Measurements from ENCODE around the gene GMPS. TPM values are rescaled to one million over a fixed set of nuclear protein-coding genes. Genes with fewer than 3 reads are reported as not detected.
"Not testable (repeated sequence)": the region's sequence is repeated elsewhere in the genome, so short reads cannot be mapped to it uniquely, and the experiment has no call there.

GMPS gene
- total RNA-seq, 1 donor from 2014 or later, result 42.2 TPM

DNA sequence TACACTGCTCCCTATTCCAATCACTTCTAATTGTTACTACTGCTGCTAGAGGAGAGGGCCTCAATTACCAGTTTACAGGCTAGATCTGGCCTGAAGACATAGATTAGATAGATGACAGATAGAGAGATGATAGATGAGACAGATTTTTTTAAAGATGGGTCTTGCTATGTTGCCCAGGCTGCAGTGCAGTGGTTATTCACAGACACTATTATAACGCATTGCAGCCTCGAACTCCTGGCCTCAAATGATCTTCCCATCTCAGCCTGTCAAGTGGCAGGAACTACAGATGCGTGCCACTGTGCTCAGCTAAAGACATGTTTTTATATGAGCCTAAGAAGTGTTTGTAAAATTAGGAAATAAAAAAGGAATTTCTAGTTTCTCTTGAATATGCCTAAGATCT lies 22.5 kb upstream of the GMPS start:
- H3K27me3 Mint-ChIP-seq, result no peaks in the 10 kb centered on the region
- no peak overlapping the region for H3K27ac Mint-ChIP-seq
- H3K4me1 Mint-ChIP-seq, result peaks cover 52% of the 10 kb centered on the region
- CTCF ChIA-PET, result no interaction called here
- intact Hi-C loops (cut with micrococcal nuclease), result no loop called here
- DNase-seq (no peak), ATAC-seq (ENCODE audit: low read depth) (no peak)
- TF ChIP-seq, protein P1, sequence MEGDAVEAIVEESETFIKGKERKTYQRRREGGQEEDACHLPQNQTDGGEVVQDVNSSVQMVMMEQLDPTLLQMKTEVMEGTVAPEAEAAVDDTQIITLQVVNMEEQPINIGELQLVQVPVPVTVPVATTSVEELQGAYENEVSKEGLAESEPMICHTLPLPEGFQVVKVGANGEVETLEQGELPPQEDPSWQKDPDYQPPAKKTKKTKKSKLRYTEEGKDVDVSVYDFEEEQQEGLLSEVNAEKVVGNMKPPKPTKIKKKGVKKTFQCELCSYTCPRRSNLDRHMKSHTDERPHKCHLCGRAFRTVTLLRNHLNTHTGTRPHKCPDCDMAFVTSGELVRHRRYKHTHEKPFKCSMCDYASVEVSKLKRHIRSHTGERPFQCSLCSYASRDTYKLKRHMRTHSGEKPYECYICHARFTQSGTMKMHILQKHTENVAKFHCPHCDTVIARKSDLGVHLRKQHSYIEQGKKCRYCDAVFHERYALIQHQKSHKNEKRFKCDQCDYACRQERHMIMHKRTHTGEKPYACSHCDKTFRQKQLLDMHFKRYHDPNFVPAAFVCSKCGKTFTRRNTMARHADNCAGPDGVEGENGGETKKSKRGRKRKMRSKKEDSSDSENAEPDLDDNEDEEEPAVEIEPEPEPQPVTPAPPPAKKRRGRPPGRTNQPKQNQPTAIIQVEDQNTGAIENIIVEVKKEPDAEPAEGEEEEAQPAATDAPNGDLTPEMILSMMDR (IDR thresholded peaks at IDR 0.05), result no peak
- POLR2A ChIA-PET, result no interaction called here
- peaks cover 29% of the 10 kb centered on the region for H3K36me3 Mint-ChIP-seq (ENCODE audit: low read depth)
- no peaks in the 10 kb centered on the region for H3K9me3 Mint-ChIP-seq
- no peak overlapping the region for H3K4me3 Mint-ChIP-seq

DNA sequence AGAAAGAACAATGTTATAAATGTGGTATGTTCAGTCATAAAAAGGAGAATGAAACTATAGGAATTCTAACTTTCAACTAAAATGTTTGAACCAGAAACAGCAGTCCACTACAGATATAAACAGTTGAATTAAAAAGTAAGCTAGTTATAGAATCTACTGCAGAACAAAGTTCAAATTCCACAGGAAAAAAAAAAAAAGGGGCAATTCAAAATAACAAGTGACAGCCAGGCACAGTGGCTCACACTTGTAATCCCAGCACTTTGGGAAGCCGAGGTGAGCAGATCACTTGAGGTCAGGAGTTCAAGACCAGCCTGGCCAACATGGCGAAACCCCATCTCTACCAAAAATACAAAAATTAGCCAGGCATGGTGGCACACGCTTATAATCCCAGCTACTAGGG lies 21.0 kb upstream of the GMPS start:
- intact Hi-C loops (cut with micrococcal nuclease), result not testable (repeated sequence)

DNA sequence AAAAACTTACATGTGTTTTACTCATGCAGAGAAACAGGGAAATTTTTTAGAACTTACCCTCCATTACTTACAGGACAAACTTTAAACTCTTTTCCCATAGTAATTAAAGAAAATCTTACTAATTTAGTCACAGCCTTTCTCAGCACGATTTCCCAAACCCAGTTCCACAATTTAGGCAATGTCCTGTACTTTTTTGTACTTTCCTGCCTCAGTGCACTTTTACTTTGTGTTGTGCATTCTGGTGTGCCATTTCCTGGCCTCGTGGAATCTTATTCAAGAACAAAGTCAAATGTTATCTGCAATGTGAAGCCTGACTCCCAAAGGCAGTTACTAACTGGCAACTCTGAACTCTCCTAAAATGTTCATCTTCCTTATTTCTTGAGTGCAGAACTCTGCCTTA lies 18.1 kb upstream of the GMPS start:
- no peaks in the 10 kb centered on the region for H3K9me3 Mint-ChIP-seq
- intact Hi-C loops (cut with micrococcal nuclease), result loop anchor here (5.0 kb wide), 3 partner anchors 500 to 975 kb away; partner anchors contain the start of gene LEKR1
- H3K27ac Mint-ChIP-seq, result no peak overlapping the region
- peaks cover 36% of the 10 kb centered on the region for H3K36me3 Mint-ChIP-seq (ENCODE audit: low read depth)
- ATAC-seq (ENCODE audit: low read depth) (no peak), DNase-seq (no peak)
- H3K27me3 Mint-ChIP-seq, result no peaks in the 10 kb centered on the region
- H3K4me3 Mint-ChIP-seq, result peak overlapping the region; percentile 98
- POLR2A ChIA-PET, result interaction anchor here (2.2 to 2.6 kb wide), 3 partner anchors 18 to 703 kb away, joined by 6 to 36 read pairs (median 21); partner anchors contain the start of genes C3orf33, GMPS and SSR3
- TF ChIP-seq, protein P1 (IDR thresholded peaks at IDR 0.05), result no peak
- CTCF ChIA-PET, result interaction anchor here (2.6 kb wide), 1 partner anchor 46 kb away, joined by 21 read pairs; the partner anchor contains the start of gene C3orf33
- peaks cover 51% of the 10 kb centered on the region for H3K4me1 Mint-ChIP-seq

More for the DNA sequence above, 21.0 kb upstream of the GMPS start:
- DNase-seq; ATAC-seq (ENCODE audit: low read depth); H3K4me3 Mint-ChIP-seq; POLR2A ChIA-PET; H3K27me3 Mint-ChIP-seq; H3K27ac Mint-ChIP-seq; H3K9me3 Mint-ChIP-seq; CTCF ChIA-PET: not testable (repeated sequence)
- Mint-ChIP-seq H3K36me3 (ENCODE audit: low read depth) (peaks cover 39% of the 10 kb centered on the region), H3K4me1 (peaks cover 56% of the 10 kb centered on the region)

DNA sequence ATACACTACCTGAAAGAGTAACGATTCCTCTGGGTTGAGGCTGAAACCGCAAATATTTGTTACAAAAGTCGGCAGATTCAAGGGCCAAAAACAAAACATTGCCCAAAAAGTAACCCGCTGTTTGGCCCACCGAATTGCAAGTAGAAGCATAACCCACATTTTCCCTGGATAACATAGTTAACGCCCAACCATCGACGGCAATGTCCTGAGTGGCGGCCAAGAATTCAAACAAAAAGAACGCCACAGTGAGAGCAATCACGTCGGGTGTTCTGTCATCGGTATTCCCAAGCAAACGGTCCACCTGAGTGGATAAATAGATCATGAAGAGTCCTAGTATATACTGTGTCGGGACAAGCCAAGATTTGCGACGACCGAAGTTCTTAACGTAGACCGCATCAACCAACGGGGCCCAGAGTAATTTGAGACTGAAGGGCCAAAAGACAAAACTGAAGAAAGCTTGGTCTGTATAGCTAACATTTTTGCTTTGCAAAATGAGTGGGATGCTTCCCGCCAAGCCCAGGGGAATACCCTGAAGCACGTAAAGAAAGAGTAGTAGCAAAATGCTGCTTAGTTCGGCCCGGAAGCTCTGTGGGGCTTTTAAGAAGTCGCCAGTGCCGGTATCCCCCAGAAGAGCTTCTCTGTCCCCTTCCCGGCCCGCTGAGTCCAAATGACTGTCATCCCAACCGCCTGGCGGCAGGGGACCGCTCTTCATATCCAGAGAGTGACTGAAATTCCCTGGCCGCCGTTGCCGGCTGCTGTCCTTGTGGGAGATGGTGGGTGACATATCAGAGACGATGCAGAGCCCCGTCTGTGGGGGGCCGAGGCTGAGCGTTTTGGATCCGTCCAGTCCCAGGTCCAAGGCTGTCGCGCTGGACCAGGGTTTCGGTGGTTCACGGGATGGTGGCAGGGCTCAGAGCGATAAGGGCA lies 17.0 kb upstream of the GMPS start:
- Mint-ChIP-seq H3K4me1 (peaks cover 45% of the 10 kb centered on the region), H3K4me3 (peak overlapping the region; percentile 98), H3K27me3 (no peaks in the 10 kb centered on the region), H3K9me3 (no peaks in the 10 kb centered on the region), H3K27ac (peak overlapping the region; percentile 98), H3K36me3 (ENCODE audit: low read depth) (peaks cover 30% of the 10 kb centered on the region)
- ATAC-seq (ENCODE audit: low read depth) (peak; percentile 1), DNase-seq (no peak)
- POLR2A ChIA-PET, result interaction anchor here (0.6 to 2.6 kb wide), 8 partner anchors 15 to 1528 kb away, joined by 3 to 36 read pairs (median 3); partner anchors contain the start of genes C3orf33, GMPS and SSR3
- intact Hi-C loops (cut with micrococcal nuclease), result loop anchor here (1.0 to 5.0 kb wide), 13 partner anchors 17 to 1529 kb away; partner anchors contain the start of genes C3orf33, CCNL1, DHX36 and GMPS
- CTCF ChIA-PET, result interaction anchor here (1.5 to 2.6 kb wide), 2 partner anchors 17 to 47 kb away, joined by 5 to 21 read pairs; partner anchors contain the start of genes C3orf33 and GMPS
- TF ChIP-seq, protein P1 (IDR thresholded peaks at IDR 0.05), result no peak

DNA sequence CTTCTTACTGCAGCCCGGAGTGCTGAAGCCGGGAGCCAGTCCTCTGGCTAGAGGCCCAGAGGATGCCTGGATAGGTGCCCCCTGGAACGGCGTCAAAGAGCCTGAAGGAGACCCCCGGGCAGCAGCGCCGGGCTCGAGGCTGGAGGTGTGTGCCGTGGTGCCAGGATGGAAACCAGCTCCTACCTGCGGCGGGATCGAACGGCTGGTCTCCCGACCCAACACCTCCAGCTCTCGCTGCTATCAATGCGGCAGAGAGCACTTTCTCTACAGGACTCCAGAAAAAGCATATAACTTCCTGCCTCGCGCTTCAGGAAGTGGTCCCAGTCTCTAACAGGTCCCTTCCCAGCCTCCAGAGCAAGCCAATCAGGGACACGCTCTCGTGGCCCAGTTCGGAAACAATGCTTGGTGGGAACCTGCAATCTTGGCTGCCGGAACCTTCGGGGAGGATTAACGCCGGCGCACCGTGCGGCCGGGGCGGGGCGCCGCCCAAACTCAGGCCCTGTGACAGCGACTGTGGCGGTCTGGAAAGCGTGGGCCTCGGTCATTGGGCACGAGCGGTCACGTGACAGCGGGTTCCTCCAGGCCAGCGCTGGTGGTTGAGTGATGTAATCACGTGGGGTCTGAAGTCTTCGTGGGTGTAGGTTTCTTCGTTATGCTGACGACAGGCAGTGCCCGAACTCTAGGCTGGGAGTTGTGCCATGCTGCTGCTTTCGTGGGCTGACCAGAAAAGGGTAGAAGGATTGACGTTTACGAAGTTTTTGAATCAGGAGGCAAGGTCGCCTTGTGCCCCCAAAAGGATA lies 16.1 kb upstream of the GMPS start, which contains the start of gene SLC33A1:
TSS of gene SLC33A1 (minus strand) at position 287 of the 800 bp plus-strand sequence. CDS start 430 bp downstream, outside the sequence.
- H3K36me3 Mint-ChIP-seq (ENCODE audit: low read depth), result peaks cover 29% of the 10 kb centered on the region
- peaks cover 41% of the 10 kb centered on the region for H3K4me1 Mint-ChIP-seq
- peak within 1 kb of the TSS; percentile 98 for H3K4me3 Mint-ChIP-seq
- no peaks in the 10 kb centered on the region for H3K27me3 Mint-ChIP-seq
- H3K27ac Mint-ChIP-seq, result peak within 1 kb of the TSS; percentile 98
- no peaks in the 10 kb centered on the region for H3K9me3 Mint-ChIP-seq
- ChIA-PET POLR2A (interaction anchor here (0.6 to 2.6 kb wide), 7 partner anchors 16 to 1529 kb away, joined by 3 to 36 read pairs (median 3); partner anchors contain the start of genes C3orf33, GMPS and SSR3), CTCF (interaction anchor here (1.5 to 2.6 kb wide), 2 partner anchors 16 to 48 kb away, joined by 5 to 21 read pairs; partner anchors contain the start of genes C3orf33 and GMPS)
- ATAC-seq (ENCODE audit: low read depth) (peak; percentile 91), DNase-seq (peak; percentile 97)
- intact Hi-C loops (cut with micrococcal nuclease), result loop anchor here (1.0 to 5.0 kb wide), 13 partner anchors 16 to 1530 kb away; partner anchors contain the start of genes C3orf33, CCNL1, DHX36 and GMPS
- TF ChIP-seq, protein P1 (IDR thresholded peaks at IDR 0.05), result no peak

All from activated B cell treated with CpG ODN at 0.5 μM for 24 hours (primary cell).